ENCODE measurements around the gene BCKDHB.
"Not testable (repeated sequence)": the region's sequence is repeated elsewhere in the genome, so short reads cannot be mapped to it uniquely, and the experiment has no call there.

- TF ChIP-seq CTCF, POLR2A (IDR thresholded peaks at IDR 0.05): not testable (repeated sequence)
Measured at GRCh38 chr6:80238754-80239153, 132.3 kb downstream of the BCKDHB start.
